Neural cell (in vitro differentiated cells): ENCODE measurements around the gene KMT2E.

Source experiments
- RAD21 ChIP-seq: fragments of 450-650 bp; conservative IDR thresholded peaks from 2 replicates; pipeline ENCODE4 v1.6.1; 2014; ENCODE audit warnings: antibody characterized with exemption, mild to moderate bottlenecking, moderate library complexity
- TF ChIP-seq, protein P1 (sequence below): fragments of 450-650 bp; IDR thresholded peaks from 2 replicates; pipeline ENCODE4 v1.5.1; 2014; ENCODE audit warnings: antibody characterized with exemption, mild to moderate bottlenecking, moderate library complexity; ENCODE audit not compliant: poor library complexity, severe bottlenecking

DNA sequence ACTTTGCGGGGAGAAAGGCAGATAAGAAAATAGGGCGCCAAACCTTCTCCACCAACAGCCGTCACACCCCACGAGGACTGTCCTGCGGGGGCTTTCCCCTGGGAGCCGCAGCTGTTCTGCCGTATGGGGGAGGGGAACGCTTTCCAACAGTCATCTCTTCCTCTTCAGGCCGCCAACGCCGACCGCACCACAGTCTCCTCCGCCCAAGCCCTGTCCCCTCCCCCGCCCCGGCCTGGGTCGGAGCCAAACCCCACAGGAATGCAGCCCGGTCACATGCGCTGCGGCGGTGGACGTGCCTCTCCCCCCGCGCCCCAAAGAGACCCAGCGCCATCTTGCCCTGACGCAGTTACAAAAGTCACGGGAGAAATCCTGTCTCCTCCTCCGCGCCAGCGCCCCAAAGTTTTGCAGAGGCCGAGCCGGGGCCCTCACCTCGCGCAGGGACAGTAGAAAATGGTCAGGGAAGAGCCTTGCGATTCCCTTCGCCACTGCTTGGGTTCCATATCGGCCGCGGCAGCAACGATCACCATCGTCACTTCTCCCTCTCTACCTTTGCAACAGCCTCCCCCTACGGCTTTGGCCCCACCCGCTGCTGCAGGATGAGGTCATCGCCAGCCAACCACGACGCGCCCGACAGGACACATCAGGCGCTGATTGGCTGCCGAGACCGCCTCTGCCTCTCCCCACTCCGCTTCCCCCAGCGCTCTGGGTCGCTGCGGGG lies 1.3 kb upstream of the KMT2E start:
- no peak for TF ChIP-seq RAD21
- TF ChIP-seq, protein P1, sequence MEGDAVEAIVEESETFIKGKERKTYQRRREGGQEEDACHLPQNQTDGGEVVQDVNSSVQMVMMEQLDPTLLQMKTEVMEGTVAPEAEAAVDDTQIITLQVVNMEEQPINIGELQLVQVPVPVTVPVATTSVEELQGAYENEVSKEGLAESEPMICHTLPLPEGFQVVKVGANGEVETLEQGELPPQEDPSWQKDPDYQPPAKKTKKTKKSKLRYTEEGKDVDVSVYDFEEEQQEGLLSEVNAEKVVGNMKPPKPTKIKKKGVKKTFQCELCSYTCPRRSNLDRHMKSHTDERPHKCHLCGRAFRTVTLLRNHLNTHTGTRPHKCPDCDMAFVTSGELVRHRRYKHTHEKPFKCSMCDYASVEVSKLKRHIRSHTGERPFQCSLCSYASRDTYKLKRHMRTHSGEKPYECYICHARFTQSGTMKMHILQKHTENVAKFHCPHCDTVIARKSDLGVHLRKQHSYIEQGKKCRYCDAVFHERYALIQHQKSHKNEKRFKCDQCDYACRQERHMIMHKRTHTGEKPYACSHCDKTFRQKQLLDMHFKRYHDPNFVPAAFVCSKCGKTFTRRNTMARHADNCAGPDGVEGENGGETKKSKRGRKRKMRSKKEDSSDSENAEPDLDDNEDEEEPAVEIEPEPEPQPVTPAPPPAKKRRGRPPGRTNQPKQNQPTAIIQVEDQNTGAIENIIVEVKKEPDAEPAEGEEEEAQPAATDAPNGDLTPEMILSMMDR: no peak
